Measurements from ENCODE around the gene CLN3.

CLN3 gene

GRCh38 chr16:28499854-28500253 lies 8.0 kb upstream of the CLN3 start:
- DNase-seq (ENCODE audit: low read depth in 1 of 2, low spot score in 1 of 2) = no peak
- no peak for TF ChIP-seq CTCF (IDR thresholded peaks at IDR 0.05; ENCODE audit: insufficient read depth, low read length)
- TF ChIP-seq GABPA (IDR thresholded peaks at IDR 0.05; ENCODE audit: low read depth) = no peak
- TF ChIP-seq REST (IDR thresholded peaks at IDR 0.05; ENCODE audit: insufficient replicate concordance, low read depth) = no peak
- no peak for TF ChIP-seq SPI1 (IDR thresholded peaks at IDR 0.05; ENCODE audit: borderline replicate concordance, low read depth)
- no peak for TF ChIP-seq POLR2AphosphoS5 (IDR thresholded peaks at IDR 0.05; ENCODE audit: low read depth)
- Histone ChIP-seq H3K27me3 (ENCODE audit: insufficient read depth, poor library complexity, severe bottlenecking) (no peaks in the 10 kb centered on the region), H3K4me3 (replicated peaks; ENCODE audit: insufficient read depth, low read length) (no peak overlapping the region), H3K27ac (replicated peaks) (no peak overlapping the region)

GRCh38 chr16:28498666-28499381 lies 7.0 kb upstream of the CLN3 start:
- no peak overlapping the region for H3K4me3 ChIP-seq (replicated peaks; ENCODE audit: insufficient read depth, low read length)
- DNase-seq (ENCODE audit: low read depth in 1 of 2, low spot score in 1 of 2) = no peak
- no peaks in the 10 kb centered on the region for H3K27me3 ChIP-seq (ENCODE audit: insufficient read depth, poor library complexity, severe bottlenecking)
- H3K27ac ChIP-seq (replicated peaks) = no peak overlapping the region
- TF ChIP-seq POLR2AphosphoS5 (IDR thresholded peaks at IDR 0.05; ENCODE audit: low read depth) (no peak), REST (IDR thresholded peaks at IDR 0.05; ENCODE audit: insufficient replicate concordance, low read depth) (no peak), CTCF (IDR thresholded peaks at IDR 0.05; ENCODE audit: insufficient read depth, low read length) (no peak), GABPA (IDR thresholded peaks at IDR 0.05; ENCODE audit: low read depth) (no peak), SPI1 (IDR thresholded peaks at IDR 0.05; ENCODE audit: borderline replicate concordance, low read depth) (no peak)

- Histone ChIP-seq H3K4me3 (replicated peaks; ENCODE audit: insufficient read depth, low read length) (no peak overlapping the region), H3K27ac (replicated peaks) (no peak overlapping the region), H3K27me3 (ENCODE audit: insufficient read depth, poor library complexity, severe bottlenecking) (no peaks in the 10 kb centered on the region)
- no peak for DNase-seq (ENCODE audit: low read depth in 1 of 2, low spot score in 1 of 2)
- no peak for TF ChIP-seq CTCF (IDR thresholded peaks at IDR 0.05; ENCODE audit: insufficient read depth, low read length)
- TF ChIP-seq GABPA (IDR thresholded peaks at IDR 0.05; ENCODE audit: low read depth) = no peak
- no peak for TF ChIP-seq REST (IDR thresholded peaks at IDR 0.05; ENCODE audit: insufficient replicate concordance, low read depth)
- TF ChIP-seq POLR2AphosphoS5 (IDR thresholded peaks at IDR 0.05; ENCODE audit: low read depth) = no peak
- TF ChIP-seq SPI1 (IDR thresholded peaks at IDR 0.05; ENCODE audit: borderline replicate concordance, low read depth) = no peak
These were observed 6.2 kb upstream of the CLN3 start for GRCh38 chr16:28497861-28498599.

Measured in HL-60 (cell line).